H9 (cell line): ENCODE measurements around the gene TEX2. TPM values are rescaled to one million over a fixed set of nuclear protein-coding genes. Genes with fewer than 3 reads are reported as not detected.

Source experiments
- DNase-seq: peaks from one replicate; pipeline ENCODE4 v3.0.0-alpha.2; 2017
- H2AFZ ChIP-seq: one replicate; pipeline ENCODE4 v1.6.1; 2013; ENCODE audit warnings: mild to moderate bottlenecking, low read length, control low read depth, moderate library complexity
- H2AK5ac ChIP-seq: 2 replicates; pipeline ENCODE4 v1.6.1; 2013; ENCODE audit warnings: low read length, control low read depth, mixed read lengths; ENCODE audit not compliant: insufficient read length
- H2BK120ac ChIP-seq: one replicate; pipeline ENCODE4 v1.6.1; 2013; ENCODE audit warnings: low read depth, mild to moderate bottlenecking, low read length, control low read depth, inconsistent platforms; ENCODE audit not compliant: poor library complexity, severe bottlenecking
- H2BK12ac ChIP-seq: 2 replicates; pipeline ENCODE4 v1.6.1; 2013; ENCODE audit warnings: low read length, control low read depth, mixed read lengths, low read depth; ENCODE audit not compliant: insufficient read length
- H2BK15ac ChIP-seq: 2 replicates; pipeline ENCODE4 v1.6.1; 2013; ENCODE audit warnings: low read depth, low read length, control low read depth
- H2BK20ac ChIP-seq: one replicate; pipeline ENCODE4 v1.6.1; 2013; ENCODE audit warnings: low read depth, mild to moderate bottlenecking, low read length, control low read depth, inconsistent platforms; ENCODE audit not compliant: poor library complexity, severe bottlenecking
- H2BK5ac ChIP-seq: 2 replicates; pipeline ENCODE4 v1.6.1; 2013; ENCODE audit warnings: low read length, control low read depth, mixed read lengths; ENCODE audit not compliant: insufficient read length
- H3K14ac ChIP-seq: 2 replicates; pipeline ENCODE4 v1.6.1; 2013; ENCODE audit warnings: low read length, control low read depth; ENCODE audit not compliant: insufficient read depth
- H3K18ac ChIP-seq: 2 replicates; pipeline ENCODE4 v1.6.1; 2013; ENCODE audit warnings: low read depth, mild to moderate bottlenecking, mixed read lengths, low read length, control low read depth; ENCODE audit not compliant: insufficient read length
- H3K23ac ChIP-seq: 2 replicates; pipeline ENCODE4 v1.6.1; 2013; ENCODE audit warnings: low read length, control low read depth, mixed read lengths, low read depth; ENCODE audit not compliant: insufficient read length
- H3K23me2 ChIP-seq: 2 replicates; pipeline ENCODE4 v1.6.1; 2013; ENCODE audit warnings: low read depth, mild to moderate bottlenecking, mixed read lengths, low read length, control low read depth; ENCODE audit not compliant: insufficient read length, poor library complexity, severe bottlenecking
- H3K27ac ChIP-seq: 2 replicates; pipeline ENCODE4 v1.5.1; 2013; ENCODE audit warnings: low read length, control low read depth, mixed read lengths, low read depth; ENCODE audit not compliant: insufficient read length
- H3K27me3 ChIP-seq: 2 replicates; pipeline ENCODE4 v1.6.1; 2013; ENCODE audit warnings: low read length, control low read depth, inconsistent platforms; ENCODE audit not compliant: insufficient read depth
- H3K4ac ChIP-seq: 2 replicates; pipeline ENCODE4 v1.6.1; 2013; ENCODE audit warnings: low read depth, mild to moderate bottlenecking, control low read depth, inconsistent platforms, low read length, moderate library complexity
- H3K4me1 ChIP-seq: 2 replicates; pipeline ENCODE4 v1.6.1; 2013; ENCODE audit warnings: low read length, control low read depth, inconsistent platforms; ENCODE audit not compliant: insufficient read depth
- H3K4me2 ChIP-seq: 2 replicates; pipeline ENCODE4 v1.6.1; 2013; ENCODE audit warnings: low read length, control low read depth, mixed read lengths; ENCODE audit not compliant: insufficient read length, insufficient read depth
- H3K56ac ChIP-seq: 2 replicates; pipeline ENCODE4 v1.6.1; 2013; ENCODE audit warnings: low read depth, mild to moderate bottlenecking, mixed read lengths, low read length, control low read depth; ENCODE audit not compliant: insufficient read length
- H3K79me1 ChIP-seq: 2 replicates; pipeline ENCODE4 v1.6.1; 2013; ENCODE audit warnings: low read depth, mild to moderate bottlenecking, moderate library complexity, low read length, control low read depth, inconsistent platforms; ENCODE audit not compliant: insufficient read depth, poor library complexity, severe bottlenecking
- H3K79me2 ChIP-seq: 2 replicates; pipeline ENCODE4 v1.6.1; 2013; ENCODE audit warnings: low read length, control low read depth, inconsistent platforms; ENCODE audit not compliant: insufficient read depth
- H3K9ac ChIP-seq: 2 replicates; pipeline ENCODE4 v1.6.1; 2013; ENCODE audit warnings: low read length, control low read depth, mixed read lengths; ENCODE audit not compliant: insufficient read length; ENCODE audit errors: extremely low read depth
- H3K9me3 ChIP-seq: one replicate; pipeline ENCODE4 v1.6.1; 2013; ENCODE audit warnings: low read depth, low read length, inconsistent platforms; ENCODE audit not compliant: control insufficient read depth
- H3T11ph ChIP-seq: one replicate; pipeline ENCODE4 v1.6.1; 2013; ENCODE audit warnings: mild to moderate bottlenecking, low read length, control low read depth, inconsistent platforms
- H4K20me1 ChIP-seq: one replicate; pipeline ENCODE4 v1.6.1; 2013; ENCODE audit not compliant: control insufficient read depth, insufficient read length, insufficient read depth
- H4K5ac ChIP-seq: 2 replicates; pipeline ENCODE4 v1.6.1; 2013; ENCODE audit warnings: low read depth, mild to moderate bottlenecking, mixed read lengths, low read length, control low read depth; ENCODE audit not compliant: insufficient read length
- H4K8ac ChIP-seq: replicated peaks from 2 replicates; pipeline ENCODE4 v1.6.1; 2013; ENCODE audit warnings: low read length, control low read depth, mixed read lengths, low read depth; ENCODE audit not compliant: insufficient read length
- H4K91ac ChIP-seq: 2 replicates; pipeline ENCODE4 v1.6.1; 2013; ENCODE audit warnings: low read depth, mild to moderate bottlenecking, moderate library complexity, mixed read lengths, low read length, control low read depth; ENCODE audit not compliant: insufficient read length
- H3K27ac Mint-ChIP-seq, 3 experiments: 2 replicates in 2 of 3; 3 replicates in 1 of 3; pipeline ENCODE4 v1.8.0; 2020 to 2021; ENCODE audit warnings: mixed read lengths in 3 of 3, mild to moderate bottlenecking in 1 of 3, moderate library complexity in 1 of 3
- H3K27me3 Mint-ChIP-seq: 2 replicates; pipeline ENCODE4 v1.8.0; 2021; ENCODE audit warnings: low read depth, mild to moderate bottlenecking, moderate library complexity, mixed read lengths
- H3K36me3 Mint-ChIP-seq, 3 experiments: 2 replicates in 2 of 3; 3 replicates in 1 of 3; pipeline ENCODE4 v1.8.0; 2020 to 2021; ENCODE audit warnings: low read depth in 3 of 3, mixed read lengths in 3 of 3; ENCODE audit not compliant: insufficient read depth in 1 of 3
- H3K4me1 Mint-ChIP-seq, 2 experiments: 2 replicates each; pipeline ENCODE4 v1.8.0; 2020; ENCODE audit warnings: mixed read lengths in 2 of 2
- H3K4me3 Mint-ChIP-seq, 2 experiments: 2 replicates in 1 of 2; 3 replicates in 1 of 2; pipeline ENCODE4 v1.8.0; 2020 to 2021; ENCODE audit warnings: mild to moderate bottlenecking in 2 of 2, mixed read lengths in 2 of 2, moderate library complexity in 1 of 2
- H3K9me3 Mint-ChIP-seq, 2 experiments: 2 replicates in 1 of 2; 3 replicates in 1 of 2; pipeline ENCODE4 v1.8.0; 2020; ENCODE audit warnings: mild to moderate bottlenecking in 2 of 2, mixed read lengths in 2 of 2, moderate library complexity in 1 of 2
- WGBS: extraction: QIAGEN DNeasy Blood & Tissue Kit; methylation state at CpG from one replicate; pipeline ENCODE4 v1.1.7; 2013; ENCODE audit warnings: missing lambda C conversion rate, low lambda C conversion rate, mixed read lengths; ENCODE audit not compliant: insufficient read length; ENCODE audit errors: extremely low coverage; 5-methylcytosine and 5-hydroxymethylcytosine counted together
- total RNA-seq: library from RNA; stranded (reverse); gene quantifications from 2 replicates; pipeline ENCODE4 v1.2.1, GENCODE V29; 2021
- TF ChIP-seq, protein P1 (sequence below): fragments of 200-600 bp; sonication (generic); conservative IDR thresholded peaks from 3 replicates; pipeline ENCODE4 v1.8.0; 2021; ENCODE audit warnings: antibody characterized with exemption, mild to moderate bottlenecking

Gene TEX2
- total RNA-seq, 1 experiment from 2014 or later = 12.2 TPM

DNA sequence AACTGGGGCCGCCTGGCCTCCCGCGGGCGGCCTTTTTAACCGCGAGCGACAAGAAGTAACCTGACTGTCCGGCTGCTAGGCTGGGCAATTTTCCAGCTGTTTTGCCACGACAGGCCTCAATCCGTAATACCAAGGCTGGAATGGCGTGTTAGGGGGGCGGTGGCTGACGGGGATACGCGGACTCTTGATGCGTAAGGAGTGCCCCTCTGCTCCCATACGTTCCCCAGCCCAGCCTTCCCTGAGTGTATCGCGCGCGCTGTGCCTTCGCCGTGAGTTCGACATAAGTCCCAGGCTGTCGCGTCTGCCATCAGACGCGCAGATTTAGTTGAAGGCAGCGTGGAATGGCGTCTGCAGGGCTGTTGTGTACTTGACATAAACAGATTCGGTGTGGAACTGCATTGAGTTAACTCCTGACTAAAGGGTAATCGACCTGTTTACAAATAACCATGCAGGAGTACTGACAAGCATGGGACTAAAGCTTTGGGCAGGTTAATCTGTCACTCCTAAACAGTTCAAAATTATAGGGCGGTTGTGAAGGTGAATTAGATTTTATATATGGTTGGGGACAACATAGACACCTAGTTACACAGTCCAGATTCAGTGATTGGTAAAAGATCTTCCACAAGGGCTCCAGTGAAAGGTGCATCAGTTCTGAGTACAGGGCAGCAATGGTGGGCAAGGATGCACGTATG, 116.5 kb downstream of the TEX2 start:
- H3K79me1 ChIP-seq = no peaks in the 10 kb centered on the region
- H4K91ac ChIP-seq = no peak overlapping the region
- no peak overlapping the region for H2BK120ac ChIP-seq
- no peak overlapping the region for H4K8ac ChIP-seq
- H3K4ac ChIP-seq = no peak overlapping the region; the same call in 1 of the 2 replicates
- no peak overlapping the region for H2AFZ ChIP-seq
- H3T11ph ChIP-seq = no peak overlapping the region
- no peak overlapping the region for H2BK12ac ChIP-seq
- H2BK20ac ChIP-seq = no peak overlapping the region
- Mint-ChIP-seq H3K27me3 (no peaks in the 10 kb centered on the region; the same call in 1 of the 2 replicates), H3K36me3 (peaks cover 0 to 18% (median 10%) of the 10 kb centered on the region in 3 experiments; a peak in 6 of 7 replicates), H3K4me3 (no peak overlapping the region), H3K9me3 (no peaks in the 10 kb centered on the region; a peak in 1 of 5 replicates), H3K27ac (no peak overlapping the region; a peak in 3 of 7 replicates), H3K4me1 (peaks cover 16 to 21% of the 10 kb centered on the region in 2 experiments)
- no peaks in the 10 kb centered on the region; the same call in 1 of the 2 replicates for H3K4me1 ChIP-seq
- H3K9me3 ChIP-seq = no peaks in the 10 kb centered on the region
- no CpG with 5 or more reads among the region's 34 CpGs for WGBS
- H3K14ac ChIP-seq = peak overlapping the region; percentile 91
- H3K4me2 ChIP-seq = peak overlapping the region; percentile 89
- no peak overlapping the region for H3K23ac ChIP-seq
- DNase-seq = peak; percentile 63
- H3K23me2 ChIP-seq = peaks cover 7% of the 10 kb centered on the region
- no peak overlapping the region for H2AK5ac ChIP-seq
- no peaks in the 10 kb centered on the region for H4K20me1 ChIP-seq
- peak overlapping the region; percentile 94 for H3K18ac ChIP-seq
- peak overlapping the region; percentile 99 for H3K9ac ChIP-seq
- H3K27me3 ChIP-seq = no peaks in the 10 kb centered on the region
- no peak overlapping the region for H2BK15ac ChIP-seq
- peak overlapping the region; percentile 75 for H3K27ac ChIP-seq
- no peak overlapping the region for H2BK5ac ChIP-seq
- TF ChIP-seq, protein P1, sequence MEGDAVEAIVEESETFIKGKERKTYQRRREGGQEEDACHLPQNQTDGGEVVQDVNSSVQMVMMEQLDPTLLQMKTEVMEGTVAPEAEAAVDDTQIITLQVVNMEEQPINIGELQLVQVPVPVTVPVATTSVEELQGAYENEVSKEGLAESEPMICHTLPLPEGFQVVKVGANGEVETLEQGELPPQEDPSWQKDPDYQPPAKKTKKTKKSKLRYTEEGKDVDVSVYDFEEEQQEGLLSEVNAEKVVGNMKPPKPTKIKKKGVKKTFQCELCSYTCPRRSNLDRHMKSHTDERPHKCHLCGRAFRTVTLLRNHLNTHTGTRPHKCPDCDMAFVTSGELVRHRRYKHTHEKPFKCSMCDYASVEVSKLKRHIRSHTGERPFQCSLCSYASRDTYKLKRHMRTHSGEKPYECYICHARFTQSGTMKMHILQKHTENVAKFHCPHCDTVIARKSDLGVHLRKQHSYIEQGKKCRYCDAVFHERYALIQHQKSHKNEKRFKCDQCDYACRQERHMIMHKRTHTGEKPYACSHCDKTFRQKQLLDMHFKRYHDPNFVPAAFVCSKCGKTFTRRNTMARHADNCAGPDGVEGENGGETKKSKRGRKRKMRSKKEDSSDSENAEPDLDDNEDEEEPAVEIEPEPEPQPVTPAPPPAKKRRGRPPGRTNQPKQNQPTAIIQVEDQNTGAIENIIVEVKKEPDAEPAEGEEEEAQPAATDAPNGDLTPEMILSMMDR = no peak
- peak overlapping the region; percentile 15 for H3K56ac ChIP-seq
- peak overlapping the region; percentile 74 for H4K5ac ChIP-seq
- no peaks in the 10 kb centered on the region for H3K79me2 ChIP-seq
